Breast epithelium (tissue), 3 donors: Measurements from ENCODE around the gene TENM4.

Source experiments
- CTCF ChIP-seq, 3 donors: fragments of 450-650 bp; IDR thresholded peaks; one replicate each; pipeline ENCODE4 v1.5.1; 2016 to 2017; ENCODE audit warnings: antibody characterized with exemption in 3 of 3, mild to moderate bottlenecking in 3 of 3, moderate library complexity in 3 of 3
- POLR2A ChIP-seq: fragments of 450-650 bp; IDR thresholded peaks from one replicate; pipeline ENCODE4 v1.6.1; 2016; ENCODE audit warnings: antibody characterized with exemption, mild to moderate bottlenecking, moderate library complexity
- POLR2AphosphoS5 ChIP-seq, 3 donors: sonication (generic); formaldehyde crosslinking; IDR thresholded peaks; one replicate each; pipeline ENCODE4 v1.6.1; 2017; ENCODE audit warnings: antibody characterized with exemption in 3 of 3

GRCh38 chr11:78856211-78856610, 584.6 kb downstream of the TENM4 start:
- TF ChIP-seq POLR2A (no peak), CTCF (IDR thresholded peaks at IDR 0.05) (no peak), POLR2AphosphoS5 (IDR thresholded peaks at IDR 0.05) (no peak)
